GM19035 (cell line): ENCODE results near the gene PMAIP1.

Experiments
- ATAC-seq: cut with Tn5 transposase; IDR thresholded peaks from one replicate; pipeline ENCODE4 v1.9.1; 2021; ENCODE audit not compliant: unreplicated experiment

Gene PMAIP1

GRCh38 chr18:59951591-59951990, 51.8 kb downstream of the PMAIP1 start:
- ATAC-seq = no peak

GRCh38 chr18:59952283-59953007, 52.6 kb downstream of the PMAIP1 start:
- no peak for ATAC-seq
